GM12891 (cell line): Measurements from ENCODE around the gene CPTP.

Experiments
- PAX5 ChIP-seq: IDR thresholded peaks from 2 replicates; pipeline ENCODE4 v1.6.1; 2011; ENCODE audit warnings: low read length, moderate library complexity, mild to moderate bottlenecking; ENCODE audit not compliant: insufficient read depth, severe bottlenecking
- POLR2A ChIP-seq: IDR thresholded peaks from 2 replicates; pipeline ENCODE4 v1.6.1; 2011; ENCODE audit warnings: low read depth, low read length, control low read depth
- POLR2AphosphoS5 ChIP-seq: IDR thresholded peaks from 2 replicates; pipeline ENCODE4 v1.6.1; 2011; ENCODE audit warnings: low read depth, low read length, control low read depth
- POU2F2 ChIP-seq: IDR thresholded peaks from 2 replicates; pipeline ENCODE4 v1.6.1; 2011; ENCODE audit warnings: low read depth, mild to moderate bottlenecking, control low read depth, low read length, moderate library complexity
- SPI1 ChIP-seq: IDR thresholded peaks from 2 replicates; pipeline ENCODE4 v1.6.1; 2011; ENCODE audit warnings: low read depth, low read length, control low read depth
- TAF1 ChIP-seq: IDR thresholded peaks from 2 replicates; pipeline ENCODE4 v1.6.1; 2011; ENCODE audit warnings: low read depth, low read length, control low read depth

DNA sequence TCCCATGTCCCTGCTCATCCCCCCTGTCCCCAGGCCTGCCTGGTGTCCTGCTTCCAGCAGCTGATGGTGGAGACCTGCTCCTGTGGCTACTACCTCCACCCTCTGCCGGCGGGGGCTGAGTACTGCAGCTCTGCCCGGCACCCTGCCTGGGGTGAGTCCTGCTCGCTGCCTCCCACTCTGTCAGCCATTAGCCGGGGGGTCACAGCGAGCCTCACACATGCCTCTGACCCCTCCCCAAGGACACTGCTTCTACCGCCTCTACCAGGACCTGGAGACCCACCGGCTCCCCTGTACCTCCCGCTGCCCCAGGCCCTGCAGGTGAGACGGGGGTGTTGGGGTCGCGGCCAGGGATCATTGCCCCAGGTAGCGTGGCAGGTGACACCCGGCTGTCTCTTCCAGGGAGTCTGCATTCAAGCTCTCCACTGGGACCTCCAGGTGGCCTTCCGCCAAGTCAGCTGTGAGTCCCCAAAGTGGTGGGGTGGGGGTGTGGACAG lies 34.3 kb upstream of the CPTP start:
- TF ChIP-seq POLR2A (no peak), POLR2AphosphoS5 (no peak), TAF1 (no peak), SPI1 (no peak), PAX5 (no peak), POU2F2 (no peak)
